HEK293T (cell line): ENCODE measurements around the gene CAMK2D.

Experiments used
- CTCF ChIA-PET: fragments of 350-600 bp; formaldehyde crosslinking; extraction: SDS; loops from one replicate; lab custom pipeline; 2021; ENCODE audit warnings: antibody characterized with exemption, inconsistent platforms; lab: Yijun Ruan, JAX
- POLR2A ChIA-PET: fragments of 350-600 bp; formaldehyde crosslinking; extraction: SDS; loops from one replicate; lab custom pipeline; 2020; ENCODE audit warnings: antibody characterized with exemption, inconsistent platforms; lab: Yijun Ruan, JAX
- DNase-seq: peaks from one replicate; pipeline ENCODE4 v3.0.0; 2012; ENCODE audit warnings: mixed read lengths; ENCODE audit errors: extremely low spot score
- ARNT ChIP-seq: fragments of 450-650 bp; IDR thresholded peaks from 2 replicates; pipeline ENCODE4 v1.6.1; 2017; ENCODE audit warnings: mild to moderate bottlenecking
- BHLHE40 ChIP-seq: fragments of 450-650 bp; IDR thresholded peaks from 2 replicates; pipeline ENCODE4 v1.6.1; 2016; ENCODE audit warnings: mild to moderate bottlenecking, moderate library complexity, borderline replicate concordance
- CTBP1 ChIP-seq: fragments of 450-650 bp; IDR thresholded peaks from 2 replicates; pipeline ENCODE4 v1.6.1; 2016; ENCODE audit warnings: borderline replicate concordance
- ELF4 ChIP-seq: fragments of 450-650 bp; IDR thresholded peaks from 2 replicates; pipeline ENCODE4 v1.6.1; 2017; ENCODE audit warnings: antibody characterized with exemption
- FOXA1 ChIP-seq: fragments of 450-650 bp; IDR thresholded peaks from 2 replicates; pipeline ENCODE4 v1.6.1; 2016; ENCODE audit warnings: mild to moderate bottlenecking
- FOXK2 ChIP-seq: fragments of 450-650 bp; IDR thresholded peaks from 2 replicates; pipeline ENCODE4 v1.6.1; 2016; ENCODE audit warnings: mild to moderate bottlenecking
- FOXM1 ChIP-seq: fragments of 450-650 bp; IDR thresholded peaks from 2 replicates; pipeline ENCODE4 v1.6.1; 2017; ENCODE audit warnings: mild to moderate bottlenecking, borderline replicate concordance
- HDGF ChIP-seq: fragments of 450-650 bp; IDR thresholded peaks from 2 replicates; pipeline ENCODE4 v1.6.1; 2017; ENCODE audit warnings: antibody characterized with exemption, borderline replicate concordance
- L3MBTL2 ChIP-seq: fragments of 450-650 bp; conservative IDR thresholded peaks from 2 replicates; pipeline ENCODE4 v1.6.1; 2016; ENCODE audit warnings: mild to moderate bottlenecking
- LEF1 ChIP-seq: fragments of 450-650 bp; IDR thresholded peaks from 2 replicates; pipeline ENCODE4 v1.6.1; 2017; ENCODE audit warnings: mild to moderate bottlenecking, borderline replicate concordance
- NFRKB ChIP-seq: fragments of 450-650 bp; IDR thresholded peaks from 2 replicates; pipeline ENCODE4 v1.6.1; 2016; ENCODE audit warnings: mild to moderate bottlenecking, moderate library complexity
- SP1 ChIP-seq: fragments of 450-650 bp; IDR thresholded peaks from 2 replicates; pipeline ENCODE4 v1.6.1; 2017
- SUZ12 ChIP-seq: fragments of 450-650 bp; IDR thresholded peaks from 2 replicates; pipeline ENCODE4 v1.6.1; 2016; ENCODE audit warnings: mild to moderate bottlenecking
- TARDBP ChIP-seq: fragments of 450-650 bp; IDR thresholded peaks from 2 replicates; pipeline ENCODE4 v1.6.1; 2016
- ZNF384 ChIP-seq: fragments of 450-650 bp; IDR thresholded peaks from 2 replicates; pipeline ENCODE4 v1.6.1; 2016
- TF ChIP-seq, protein P1 (sequence below): fragments of 450-650 bp; IDR thresholded peaks from 2 replicates; pipeline ENCODE4 v1.6.1; 2016

Gene CAMK2D

GRCh38 chr4:113644398-113644797 is 117.1 kb downstream of the CAMK2D start:
- POLR2A ChIA-PET = no interaction called here
- CTCF ChIA-PET = interaction anchor here (0.6 kb wide), 1 partner anchor 31 kb away, joined by 3 read pairs; no protein-coding TSS in a partner anchor
- DNase-seq = no peak
- TF ChIP-seq FOXK2 (no peak), CTBP1 (no peak), TARDBP (no peak), LEF1 (no peak), BHLHE40 (no peak), NFRKB (no peak), ARNT (no peak), ELF4 (no peak), SUZ12 (no peak), FOXM1 (no peak), SP1 (no peak), L3MBTL2 (no peak)
- TF ChIP-seq, protein P1, sequence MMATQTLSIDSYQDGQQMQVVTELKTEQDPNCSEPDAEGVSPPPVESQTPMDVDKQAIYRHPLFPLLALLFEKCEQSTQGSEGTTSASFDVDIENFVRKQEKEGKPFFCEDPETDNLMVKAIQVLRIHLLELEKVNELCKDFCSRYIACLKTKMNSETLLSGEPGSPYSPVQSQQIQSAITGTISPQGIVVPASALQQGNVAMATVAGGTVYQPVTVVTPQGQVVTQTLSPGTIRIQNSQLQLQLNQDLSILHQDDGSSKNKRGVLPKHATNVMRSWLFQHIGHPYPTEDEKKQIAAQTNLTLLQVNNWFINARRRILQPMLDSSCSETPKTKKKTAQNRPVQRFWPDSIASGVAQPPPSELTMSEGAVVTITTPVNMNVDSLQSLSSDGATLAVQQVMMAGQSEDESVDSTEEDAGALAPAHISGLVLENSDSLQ = no peak

GRCh38 chr4:113643505-113643904 is 118.0 kb downstream of the CAMK2D start:
- TF ChIP-seq FOXM1 = no peak
- no peak for TF ChIP-seq FOXA1
- TF ChIP-seq HDGF = no peak
- TF ChIP-seq TARDBP = no peak
- no peak for TF ChIP-seq CTBP1
- no peak for TF ChIP-seq SP1
- no peak for TF ChIP-seq NFRKB
- no peak for TF ChIP-seq BHLHE40
- no peak for DNase-seq
- CTCF ChIA-PET = no interaction called here
- POLR2A ChIA-PET = no interaction called here

DNA sequence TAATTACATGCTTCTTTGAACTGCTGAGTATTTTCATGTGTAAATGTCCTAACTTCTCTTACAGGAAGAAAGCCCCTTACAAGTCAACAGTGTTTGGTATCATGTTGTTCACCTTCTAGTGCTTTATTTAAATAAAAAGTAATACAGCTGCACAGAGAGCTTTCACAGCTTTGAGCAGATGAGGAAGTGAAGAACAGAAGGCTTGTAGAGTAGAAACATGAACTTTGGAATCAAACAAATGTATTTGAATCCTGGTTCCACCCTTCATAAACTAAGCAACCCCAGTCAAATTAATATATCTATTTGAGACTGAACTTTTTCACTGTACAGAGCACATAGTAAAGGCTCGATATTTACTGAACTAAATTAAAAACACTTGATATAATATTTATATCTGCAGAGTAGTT is 120.5 kb downstream of the CAMK2D start:
- CTCF ChIA-PET = no interaction called here
- POLR2A ChIA-PET = no interaction called here
- TF ChIP-seq ZNF384 (no peak), SUZ12 (no peak), TARDBP (no peak), SP1 (no peak)
- no peak for DNase-seq

DNA sequence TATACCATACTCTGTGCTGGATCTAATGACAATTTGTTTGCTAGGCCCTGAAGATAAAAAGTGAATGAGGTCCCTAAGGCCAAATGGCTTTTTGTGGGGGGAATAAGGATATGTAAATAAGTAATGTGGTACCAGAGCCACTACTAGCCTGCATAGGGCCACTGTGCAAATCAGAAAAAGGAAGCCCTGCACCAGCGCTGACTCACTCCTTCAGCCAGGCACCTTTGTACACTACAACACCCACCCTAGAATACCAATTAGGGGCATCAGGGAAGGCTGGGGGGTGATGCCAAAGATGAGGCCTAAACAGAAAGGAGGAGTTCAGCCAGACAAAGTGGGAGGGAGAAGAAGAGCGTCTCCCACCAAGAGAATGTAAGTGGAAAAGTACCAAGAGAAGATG is 122.2 kb downstream of the CAMK2D start:
- ChIA-PET POLR2A (no interaction called here), CTCF (no interaction called here)
- no peak for TF ChIP-seq TARDBP
- no peak for TF ChIP-seq FOXA1
- no peak for TF ChIP-seq CTBP1
- no peak for DNase-seq

DNA sequence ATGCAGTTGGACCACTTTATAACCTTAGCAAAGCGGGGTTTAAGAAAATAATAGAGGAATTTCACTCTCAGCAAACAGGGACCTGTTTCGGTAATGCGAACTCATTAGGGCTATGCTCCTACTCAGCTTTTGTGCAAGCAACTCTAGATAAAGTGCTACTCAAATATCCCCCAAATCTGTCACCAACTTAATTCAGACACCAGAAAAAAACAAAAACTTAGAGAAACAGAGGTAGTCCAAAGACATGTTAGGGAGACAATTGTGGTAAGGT is 123.0 kb downstream of the CAMK2D start:
- TF ChIP-seq CTBP1 = no peak
- CTCF ChIA-PET = interaction anchor here (0.7 kb wide), 1 partner anchor 8 kb away, joined by 4 read pairs; no protein-coding TSS in a partner anchor
- DNase-seq = no peak
- POLR2A ChIA-PET = no interaction called here

DNA sequence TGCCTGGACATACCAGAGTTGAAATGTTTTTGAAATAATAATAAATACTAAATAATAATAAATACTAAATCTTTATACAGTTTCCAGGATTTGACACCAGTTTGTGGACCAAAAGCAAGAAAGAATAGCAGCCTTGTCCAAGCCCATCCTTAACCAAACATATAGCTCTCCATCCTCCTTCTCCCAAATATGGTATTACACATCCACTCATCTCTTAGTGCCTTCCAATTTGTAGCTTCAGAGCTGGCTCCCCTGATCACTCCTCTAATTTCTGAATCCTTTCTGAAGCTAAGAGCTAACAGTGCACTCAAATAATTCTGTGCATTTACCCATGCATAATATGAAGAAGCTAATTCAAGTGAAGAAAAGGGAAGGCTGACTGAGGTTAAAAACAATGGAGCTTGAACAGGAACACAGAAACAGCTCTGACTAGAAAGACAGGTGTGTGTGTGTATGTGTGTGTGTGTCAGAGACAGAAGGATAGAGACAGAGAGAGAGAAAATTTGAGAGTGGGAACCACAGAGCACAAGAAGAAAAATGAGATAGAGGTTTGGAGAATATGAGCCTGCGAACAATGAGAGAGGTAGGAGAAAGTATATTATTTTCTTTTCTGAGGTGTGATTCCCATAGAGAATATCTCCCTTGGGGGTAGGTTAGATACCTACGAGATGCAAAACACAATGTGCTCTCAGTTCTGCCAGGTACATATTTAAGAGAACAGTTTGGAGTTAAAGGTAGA is 123.5 kb downstream of the CAMK2D start:
- ChIA-PET POLR2A (no interaction called here), CTCF (interaction anchor here (0.7 kb wide), 1 partner anchor 7 kb away, joined by 4 read pairs; no protein-coding TSS in a partner anchor)
- TF ChIP-seq NFRKB (no peak), LEF1 (no peak), SP1 (no peak), SUZ12 (no peak), TARDBP (no peak), CTBP1 (no peak), BHLHE40 (no peak), FOXK2 (no peak)
- no peak for DNase-seq

DNA sequence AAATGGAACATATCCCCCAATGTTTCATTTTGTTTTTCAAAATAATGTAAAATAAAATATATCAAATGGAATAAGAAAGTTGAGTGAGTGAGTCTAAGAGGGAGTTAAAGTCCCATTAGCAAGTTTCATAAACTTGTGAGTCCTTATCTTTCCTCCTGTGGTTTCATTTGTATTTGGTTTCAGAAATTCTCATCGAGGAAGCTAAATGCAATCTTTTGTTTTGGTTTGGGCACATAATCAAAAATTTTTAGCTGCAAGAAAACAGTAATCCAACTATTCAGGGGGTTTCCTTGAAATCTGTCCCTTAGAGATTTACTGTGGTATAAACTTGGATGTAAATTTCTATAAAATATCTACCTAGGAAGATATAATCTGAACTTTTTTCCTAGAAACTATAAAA is 124.2 kb downstream of the CAMK2D start:
- ChIA-PET CTCF (no interaction called here), POLR2A (no interaction called here)
- DNase-seq = no peak
- TF ChIP-seq FOXM1 (no peak), ARNT (no peak), LEF1 (no peak), SUZ12 (no peak), SP1 (no peak), L3MBTL2 (no peak), HDGF (no peak), CTBP1 (no peak), FOXK2 (no peak), TARDBP (no peak), NFRKB (no peak)
- TF ChIP-seq, protein P1 = no peak

DNA sequence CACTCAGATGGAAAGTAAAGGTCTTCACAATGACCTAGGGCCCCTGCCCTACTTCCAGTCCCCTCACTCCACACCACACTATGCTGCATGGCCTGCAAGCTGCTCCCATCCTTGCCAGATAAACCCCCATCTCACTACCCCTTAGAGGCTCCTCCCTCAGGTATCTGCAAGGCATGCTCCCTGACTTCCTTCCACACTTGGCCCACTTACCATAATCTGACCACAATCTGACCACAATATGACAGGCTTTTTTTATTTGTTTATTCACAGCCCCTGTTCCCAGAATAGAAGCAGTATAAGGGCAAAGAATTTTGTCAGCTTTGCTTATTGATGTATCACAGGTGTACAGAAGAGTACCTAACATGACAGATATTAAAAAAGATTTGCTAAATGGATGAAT is 124.7 kb downstream of the CAMK2D start:
- no peak for DNase-seq
- TF ChIP-seq ARNT = no peak
- TF ChIP-seq HDGF = no peak
- no peak for TF ChIP-seq ELF4
- no peak for TF ChIP-seq ZNF384
- TF ChIP-seq FOXK2 = no peak
- no peak for TF ChIP-seq FOXM1
- no peak for TF ChIP-seq SUZ12
- no peak for TF ChIP-seq TARDBP
- no peak for TF ChIP-seq BHLHE40
- TF ChIP-seq FOXA1 = no peak
- TF ChIP-seq L3MBTL2 = no peak
- no peak for TF ChIP-seq CTBP1
- TF ChIP-seq, protein P1 = no peak
- ChIA-PET POLR2A (no interaction called here), CTCF (no interaction called here)
